Left kidney (tissue), 2 donors: ENCODE data around the gene SLPI. TPM values are rescaled to one million over a fixed set of nuclear protein-coding genes. Genes with fewer than 3 reads are reported as not detected.

Experiments used
- DNase-seq: peaks from one replicate; pipeline ENCODE4 v3.0.0-alpha.2; 2013
- polyA plus RNA-seq: library from polyadenylated mRNA; unstranded; fragments of 120-200 nt; gene quantifications from one replicate; pipeline ENCODE4 v1.2.1, GENCODE V29; 2013; ENCODE audit not compliant: insufficient read length

Gene SLPI
- polyA plus RNA-seq, 1 donor: 0.40 TPM

DNA sequence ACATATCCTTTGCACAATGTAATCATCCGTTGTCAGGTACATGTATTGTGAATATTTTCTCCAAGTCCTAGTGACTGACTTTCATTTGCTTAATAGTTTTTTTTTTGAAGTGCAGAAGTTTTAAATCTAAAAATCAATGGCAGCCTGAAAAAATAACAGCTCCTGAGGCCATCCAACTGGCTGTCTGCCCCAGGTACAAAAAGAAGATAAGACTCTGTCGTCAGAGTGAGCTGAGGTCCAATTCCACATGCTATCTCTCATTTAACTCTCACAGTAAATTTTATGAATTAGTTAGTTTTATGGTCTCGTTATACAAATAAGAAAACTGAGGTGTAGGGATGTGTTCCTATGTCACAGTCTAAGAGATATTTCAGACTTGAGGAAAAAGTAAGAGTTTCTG lies 21.0 kb upstream of the SLPI start:
- no peak for DNase-seq

DNA sequence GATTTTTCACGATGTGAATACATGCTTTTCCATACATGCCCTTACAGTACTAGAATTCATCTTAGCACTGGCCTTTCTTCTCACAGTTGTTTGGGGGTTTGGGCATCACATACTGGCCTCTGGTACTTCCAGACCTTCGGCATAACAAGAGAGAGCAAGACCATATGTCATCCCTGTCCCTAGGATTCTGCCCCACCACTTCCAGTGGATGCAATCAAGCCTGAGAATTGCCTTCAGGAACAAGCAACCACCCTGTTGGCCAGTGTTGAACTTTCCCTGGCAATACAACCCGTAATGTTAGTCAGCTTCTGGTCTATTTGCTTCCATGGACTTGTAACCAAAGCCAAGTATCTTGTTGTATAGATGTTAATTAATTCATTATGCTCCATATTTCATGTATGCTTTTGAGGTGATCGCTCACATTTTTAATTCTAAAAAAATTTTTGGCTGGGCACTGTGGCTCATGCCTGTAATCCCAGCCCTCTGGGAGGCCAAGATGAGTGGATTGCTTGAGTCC lies 15.4 kb upstream of the SLPI start:
- no peak for DNase-seq

DNA sequence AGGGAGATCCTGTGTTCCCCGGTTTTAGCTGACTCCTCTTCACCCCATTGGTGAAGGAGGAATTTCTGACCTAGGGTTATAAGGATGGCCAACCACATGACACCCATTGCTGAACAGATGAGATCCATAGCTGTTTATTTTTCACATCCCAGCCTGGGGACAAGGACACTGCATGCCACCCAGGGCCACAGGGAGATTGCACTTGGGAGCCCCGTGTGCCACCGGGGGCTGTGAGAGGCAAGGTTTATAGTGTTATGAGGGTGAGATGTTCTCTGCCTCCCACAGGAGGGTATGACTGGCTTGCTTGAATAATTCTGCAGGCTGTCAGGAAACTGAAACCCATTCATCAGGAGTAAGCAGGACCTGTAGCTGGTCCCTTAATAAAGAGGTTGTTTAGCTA lies 14.7 kb upstream of the SLPI start:
- no peak for DNase-seq

DNA sequence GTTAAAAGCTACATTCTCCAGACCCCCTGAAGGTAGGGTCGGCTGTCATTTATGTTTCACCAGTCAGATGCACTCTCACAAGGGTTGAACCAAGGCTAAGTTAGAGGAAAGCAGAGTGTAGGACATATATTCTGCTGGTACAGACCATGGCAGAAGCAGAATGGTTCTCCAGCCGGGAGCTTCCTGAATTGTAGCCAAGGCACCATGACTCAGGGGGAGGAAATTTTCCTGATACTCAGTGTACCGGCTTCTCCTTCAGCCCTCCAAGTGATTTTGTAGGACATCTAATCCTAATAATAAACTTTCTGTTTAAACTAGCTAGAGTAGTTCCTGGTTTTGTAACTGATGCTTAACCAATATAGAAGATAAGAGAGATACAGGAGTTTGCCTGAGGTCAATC lies 14.2 kb upstream of the SLPI start:
- no peak for DNase-seq

DNA sequence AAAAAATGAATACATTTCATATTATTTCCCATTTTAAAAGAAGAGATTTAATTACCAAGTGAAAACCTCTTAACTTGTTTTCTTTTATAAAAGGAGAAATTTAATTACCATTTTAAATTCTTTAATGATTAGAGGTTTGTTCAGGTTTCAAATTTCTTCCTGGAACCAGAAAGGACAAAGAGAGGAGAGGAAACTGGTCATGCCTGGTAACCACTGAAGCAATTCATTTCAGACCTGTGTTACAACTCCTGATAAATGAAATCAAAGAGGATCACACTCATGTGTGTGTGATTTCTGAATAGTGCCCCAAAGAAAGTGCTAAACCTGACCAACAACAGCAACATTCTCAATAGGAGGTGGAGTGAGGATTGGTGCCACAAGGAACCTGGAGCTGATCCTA lies 12.6 kb upstream of the SLPI start:
- no peak for DNase-seq

DNA sequence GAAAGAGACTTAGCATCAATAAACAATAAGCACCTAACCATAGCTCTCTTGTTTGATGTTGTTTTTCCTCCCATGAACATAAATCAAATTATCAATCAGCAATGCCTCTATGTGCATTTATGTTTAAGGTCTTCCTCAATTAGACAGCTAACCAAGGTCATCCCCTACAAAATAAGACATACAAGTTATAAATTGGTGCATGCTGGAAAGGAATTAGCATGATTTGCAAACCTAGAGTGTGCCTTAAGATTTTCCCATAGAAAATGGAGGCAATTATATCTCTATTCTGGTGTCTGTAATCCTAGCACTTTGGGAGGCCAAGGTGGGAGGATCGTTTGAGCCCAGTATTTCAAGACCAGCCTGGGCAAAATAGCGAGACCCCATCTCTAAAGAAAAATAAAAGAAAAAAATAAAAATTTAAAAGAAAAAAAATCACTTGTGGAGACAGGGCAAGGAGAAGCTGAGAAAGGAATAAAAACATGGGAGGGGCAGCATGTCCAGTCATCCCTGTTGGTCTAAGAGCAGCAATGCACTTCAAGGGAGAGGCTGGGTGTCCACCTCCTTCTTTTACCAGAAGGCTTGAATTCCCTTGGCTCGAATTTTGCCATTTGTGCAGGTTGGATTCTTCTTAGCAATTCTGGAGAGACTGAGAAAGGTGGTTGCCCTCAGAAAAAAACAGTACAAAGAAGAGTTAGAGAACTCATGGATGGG lies 9.3 kb upstream of the SLPI start:
- no peak for DNase-seq

DNA sequence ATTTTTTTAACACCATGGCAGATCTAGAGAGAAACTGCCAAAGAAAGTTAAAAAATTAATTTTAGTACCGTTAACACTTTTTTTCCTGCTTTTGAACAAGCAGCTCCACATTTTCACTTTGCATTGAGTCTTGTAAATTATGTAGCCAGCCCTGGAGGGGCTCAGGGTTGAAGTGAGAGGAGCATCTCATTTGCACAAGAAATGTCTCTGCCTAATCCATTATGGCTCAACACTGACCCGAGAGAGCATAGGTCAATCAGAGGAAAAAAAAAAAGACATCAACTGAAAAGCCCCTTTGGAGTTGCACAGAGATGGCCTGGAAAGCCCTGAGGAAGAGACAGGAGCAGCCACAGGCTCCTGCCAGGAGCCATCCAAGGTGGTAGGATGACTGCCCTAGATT lies 4.3 kb upstream of the SLPI start:
- no peak for DNase-seq

DNA sequence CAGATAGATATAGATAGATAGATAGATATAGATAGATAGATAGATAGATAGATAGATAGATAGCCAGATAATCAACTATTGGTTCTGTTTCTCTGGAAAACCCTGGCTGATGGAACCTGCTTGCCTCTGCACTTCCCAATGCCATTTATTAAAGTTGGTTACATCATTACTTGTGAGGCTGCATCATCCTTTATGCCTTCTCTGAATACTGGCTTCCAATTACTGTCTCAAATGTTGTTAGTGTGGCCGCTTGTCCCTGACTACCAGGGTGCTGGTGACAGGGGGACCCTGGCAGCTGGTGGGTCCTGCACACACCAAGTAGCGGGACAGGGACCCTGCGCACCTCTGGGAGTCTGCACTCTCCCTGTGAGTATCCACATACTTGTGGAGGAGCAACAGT lies 3.9 kb upstream of the SLPI start:
- DNase-seq: no peak

DNA sequence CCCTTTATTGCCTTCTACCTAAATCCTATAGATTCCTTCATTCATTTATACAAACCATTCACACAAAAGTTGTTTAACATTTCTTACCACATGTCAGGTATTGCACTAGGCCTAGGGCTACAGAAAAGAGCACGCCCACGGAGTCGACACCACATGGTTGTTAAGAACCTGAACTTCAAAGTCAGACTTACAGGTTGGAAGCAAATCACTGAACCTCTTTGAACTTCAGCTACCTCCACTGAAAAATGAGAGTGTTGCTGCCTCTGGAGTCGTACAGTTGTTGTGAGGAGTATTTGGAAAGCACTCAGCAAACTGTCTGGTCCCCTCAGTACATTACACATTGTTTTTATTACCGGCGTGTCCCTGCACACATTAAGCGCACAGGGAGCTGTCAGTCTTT lies 3.3 kb upstream of the SLPI start:
- DNase-seq: no peak

DNA sequence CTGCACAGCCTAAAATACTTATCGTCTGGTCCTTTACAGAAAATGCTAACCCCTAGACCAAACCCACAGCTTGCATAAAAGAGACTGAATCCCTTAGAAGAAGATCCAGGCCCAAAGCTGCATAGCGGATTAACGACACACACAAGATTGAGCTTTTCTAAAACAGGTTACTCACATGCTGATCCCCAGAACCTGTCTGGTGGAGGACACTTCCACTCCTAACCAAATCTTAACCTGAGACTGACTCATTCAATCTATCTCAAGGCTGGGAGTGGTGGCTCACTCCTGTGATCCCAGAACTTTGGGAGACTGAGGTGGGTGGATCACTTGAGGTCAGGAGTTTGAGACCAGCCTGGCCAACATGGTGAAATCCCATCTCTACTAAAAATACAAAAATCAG lies 2.8 kb upstream of the SLPI start:
- no peak for DNase-seq

DNA sequence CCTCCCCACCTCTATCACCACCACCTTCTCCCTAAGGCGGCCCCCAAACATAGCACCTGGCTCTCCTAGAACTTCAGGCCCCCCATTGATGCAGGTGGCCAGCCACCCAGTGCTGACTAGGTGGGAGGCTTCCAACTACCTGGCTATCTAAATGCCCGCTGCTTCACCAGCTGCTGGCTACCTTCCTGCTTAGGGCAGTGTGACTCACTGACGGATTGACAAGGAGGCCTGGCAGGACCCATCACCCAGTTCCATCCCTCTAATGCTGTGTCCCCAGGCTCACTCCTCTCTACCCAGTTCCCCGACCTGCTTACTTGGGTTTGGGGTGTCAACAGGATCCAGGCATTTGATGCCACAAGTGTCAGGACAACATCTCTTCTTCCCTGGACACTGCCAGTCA lies 1.1 kb downstream of the SLPI start:
- no peak for DNase-seq

DNA sequence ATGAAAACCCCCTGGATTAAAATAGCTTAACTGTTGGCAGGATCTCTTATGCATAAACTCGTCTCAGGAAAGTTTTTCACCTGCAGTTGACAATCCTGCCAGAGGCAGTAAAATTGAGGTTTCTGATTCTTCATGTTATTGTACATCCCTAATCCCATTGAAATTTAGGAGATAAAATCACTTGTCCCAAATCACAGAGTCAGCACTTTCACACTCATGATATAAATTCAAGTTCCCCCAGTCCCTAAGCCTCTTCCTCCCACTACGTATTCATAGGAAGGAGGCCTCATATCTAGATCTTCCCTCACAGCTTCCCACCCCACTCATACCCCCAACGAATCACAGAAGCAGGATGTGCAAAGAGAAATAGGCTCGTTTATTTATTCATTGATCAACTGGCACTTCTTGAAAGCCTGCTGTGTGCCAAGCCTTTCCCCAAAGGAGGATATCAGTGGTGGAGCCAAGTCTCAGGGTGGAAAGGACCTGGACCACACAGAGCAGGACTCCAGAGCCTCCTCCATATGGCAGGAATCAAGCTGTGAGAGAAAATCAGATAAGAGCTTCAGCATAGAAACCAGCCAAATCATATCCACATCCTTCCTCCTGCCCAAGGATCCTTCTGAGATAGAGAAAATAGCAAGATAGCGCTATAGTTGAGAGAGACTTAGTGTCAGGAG lies 2.3 kb downstream of the SLPI start:
- DNase-seq: no peak

DNA sequence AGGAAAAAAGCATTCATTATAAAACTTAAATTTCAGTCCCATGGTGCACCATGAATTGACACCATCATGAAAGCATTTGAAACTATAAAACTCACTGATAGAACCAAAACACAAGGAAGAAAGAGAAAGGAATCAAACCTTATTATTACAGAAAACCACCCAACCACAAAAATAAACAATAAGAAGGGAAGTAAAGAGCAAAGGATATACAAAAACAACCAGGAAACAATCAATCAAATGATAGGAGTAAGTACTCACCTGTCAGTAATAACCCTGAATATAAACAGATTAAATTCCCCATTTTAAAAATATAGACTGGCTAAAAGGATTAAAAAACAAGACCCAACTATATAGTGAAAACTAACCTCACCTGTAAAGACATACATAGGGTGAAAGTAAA lies 5.8 kb downstream of the SLPI start:
- no peak for DNase-seq

DNA sequence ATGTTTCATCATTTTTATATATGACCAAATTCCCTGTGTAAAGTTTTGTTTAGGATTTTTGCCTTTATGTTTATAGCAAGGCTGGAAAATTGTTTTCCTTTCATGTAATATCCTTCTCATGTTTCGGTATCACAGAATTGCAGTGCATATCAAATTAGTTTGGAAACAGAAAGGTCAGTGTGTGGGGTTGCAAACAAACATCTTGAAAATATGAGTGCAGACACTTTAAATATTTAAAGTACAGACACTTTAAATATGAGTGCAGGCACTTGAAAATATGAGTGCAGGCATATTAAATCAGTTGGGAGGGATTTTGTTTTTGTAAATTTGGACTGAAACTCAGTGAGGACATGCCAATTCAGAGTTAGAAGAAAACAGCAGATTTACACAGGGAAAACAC lies 6.5 kb downstream of the SLPI start:
- DNase-seq: no peak

DNA sequence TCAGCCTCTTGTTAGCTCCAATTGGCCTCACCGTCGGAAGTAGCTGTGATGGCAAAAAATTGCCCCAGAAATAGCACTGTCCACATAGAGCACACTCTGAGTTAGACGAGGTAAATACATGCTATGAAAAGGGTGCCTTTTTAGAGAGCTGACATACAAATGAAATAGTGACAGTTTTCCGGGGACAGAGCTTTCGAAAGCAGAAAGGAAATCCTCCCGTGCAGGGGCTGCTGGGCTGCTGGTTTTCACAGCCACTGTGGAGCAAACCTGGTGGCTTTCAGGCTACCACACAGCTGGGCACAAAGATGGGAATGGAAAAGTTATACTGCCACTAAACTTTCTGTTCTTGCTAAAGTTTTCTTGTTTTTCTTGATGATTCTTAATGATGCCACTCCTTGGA lies 8.3 kb downstream of the SLPI start:
- no peak for DNase-seq

DNA sequence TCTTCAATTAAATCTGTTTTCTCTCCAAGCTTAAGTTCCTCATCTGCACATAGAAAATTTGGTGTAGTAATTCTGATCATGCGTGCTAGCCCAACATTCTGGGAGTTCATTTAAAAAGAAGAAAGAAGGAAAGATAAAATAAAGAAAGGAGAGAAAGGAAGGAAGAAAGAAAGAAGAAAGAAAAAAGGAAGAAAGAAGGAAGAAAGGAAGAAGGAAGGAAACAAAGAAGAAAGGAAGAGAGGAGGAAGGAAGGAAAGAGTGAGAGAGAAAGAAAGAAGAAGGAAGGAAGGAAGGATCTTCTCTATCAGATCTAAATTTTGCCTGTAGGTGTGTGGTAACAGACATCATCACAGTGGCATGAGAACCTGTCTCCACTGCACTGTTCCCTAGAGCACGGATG lies 16.2 kb downstream of the SLPI start:
- DNase-seq: no peak

DNA sequence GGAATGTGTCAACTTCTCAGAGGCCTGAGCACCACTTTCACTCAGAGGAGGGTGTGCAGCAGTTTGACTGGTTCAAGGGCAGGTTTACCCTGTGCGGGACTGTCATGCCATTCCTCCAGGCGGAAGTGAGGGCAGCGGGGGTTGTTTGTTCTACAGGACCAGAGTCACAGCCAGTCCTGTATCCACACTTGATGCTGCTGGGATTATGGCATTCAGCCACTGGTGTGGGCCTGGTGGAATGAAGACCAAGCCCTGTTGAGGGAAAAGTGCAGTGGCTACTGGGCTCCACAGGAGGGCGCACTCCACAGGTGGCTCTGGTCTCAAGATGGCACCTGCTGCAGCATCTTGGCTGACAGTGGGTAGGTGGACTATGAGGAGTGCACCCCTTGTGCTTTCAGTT lies 18.4 kb downstream of the SLPI start:
- DNase-seq: no peak

DNA sequence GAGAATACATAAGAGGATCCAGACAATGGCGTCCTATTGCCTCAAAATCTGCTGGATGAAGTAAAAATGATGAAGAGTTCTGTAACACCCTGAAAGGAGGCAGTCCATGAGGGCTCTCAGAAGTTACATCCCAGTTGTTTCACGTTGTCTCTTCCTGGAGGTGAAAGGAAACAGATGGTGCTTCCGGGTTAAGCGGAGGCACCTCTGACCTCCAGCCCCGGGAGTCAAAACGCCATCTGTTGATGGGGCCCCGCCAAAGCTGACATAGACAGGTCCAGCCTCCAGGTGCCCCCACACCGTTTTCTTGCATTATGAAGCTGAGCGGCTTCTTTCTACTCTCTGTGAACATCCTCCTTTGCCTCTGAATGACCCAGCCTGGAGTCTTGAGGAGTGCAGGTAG lies 23.7 kb downstream of the SLPI start:
- DNase-seq: no peak

DNA sequence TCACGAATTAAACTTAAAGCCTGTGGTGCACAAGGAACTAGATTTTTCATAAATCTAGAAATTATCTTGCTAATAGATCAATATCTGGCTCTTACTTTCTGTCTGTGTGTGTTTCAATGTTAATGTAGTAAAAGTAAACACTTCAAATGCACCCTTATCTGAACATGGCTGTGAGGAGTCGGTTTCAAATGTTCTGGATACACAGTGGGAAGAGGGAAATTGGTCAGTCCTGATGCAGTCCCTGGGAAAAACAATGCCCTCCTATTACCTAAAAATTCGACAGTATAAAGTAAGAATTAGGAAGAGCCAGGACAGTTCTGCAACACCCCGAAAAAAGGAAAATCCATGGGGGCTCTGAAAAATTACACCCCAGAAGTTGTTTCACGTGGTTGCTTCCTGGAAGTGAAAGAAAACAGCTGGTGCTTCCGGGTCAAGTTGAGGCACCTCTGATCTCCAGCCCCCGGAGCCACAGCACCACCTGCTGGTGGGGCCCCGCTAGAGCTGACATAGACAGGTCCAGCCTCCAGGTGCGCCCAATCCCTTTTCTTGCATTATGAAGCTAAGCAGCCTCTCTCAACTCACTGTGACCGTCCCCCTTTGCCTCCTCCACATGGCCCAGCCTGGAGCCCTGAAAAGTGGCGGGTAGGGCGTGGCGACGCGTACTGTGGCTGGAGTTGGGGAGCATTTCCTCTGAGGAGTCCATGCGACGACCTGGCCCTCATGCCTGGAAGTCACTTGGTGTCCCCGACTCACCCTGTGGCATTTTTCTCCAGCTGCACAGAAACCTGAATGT lies 24.9 kb downstream of the SLPI start:
- no peak for DNase-seq

DNA sequence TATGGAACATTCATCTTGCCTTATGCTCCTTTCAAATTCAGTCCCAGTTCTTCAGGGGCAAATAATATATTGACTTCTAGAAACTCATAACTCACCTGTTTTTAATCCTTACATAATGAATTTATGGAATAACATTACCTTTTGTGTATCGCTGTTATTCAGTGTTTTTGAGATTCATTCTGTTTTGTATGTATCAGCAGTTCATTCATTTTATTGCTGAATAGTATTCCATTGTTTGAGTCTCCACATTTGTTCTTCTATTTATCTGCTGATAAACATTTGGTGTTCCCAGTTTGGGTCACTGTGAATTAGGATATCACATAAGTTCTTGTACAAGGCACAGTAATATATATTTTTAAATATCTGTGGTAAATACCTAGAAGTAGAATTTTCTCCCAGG lies 28.1 kb downstream of the SLPI start:
- DNase-seq: no peak

DNA sequence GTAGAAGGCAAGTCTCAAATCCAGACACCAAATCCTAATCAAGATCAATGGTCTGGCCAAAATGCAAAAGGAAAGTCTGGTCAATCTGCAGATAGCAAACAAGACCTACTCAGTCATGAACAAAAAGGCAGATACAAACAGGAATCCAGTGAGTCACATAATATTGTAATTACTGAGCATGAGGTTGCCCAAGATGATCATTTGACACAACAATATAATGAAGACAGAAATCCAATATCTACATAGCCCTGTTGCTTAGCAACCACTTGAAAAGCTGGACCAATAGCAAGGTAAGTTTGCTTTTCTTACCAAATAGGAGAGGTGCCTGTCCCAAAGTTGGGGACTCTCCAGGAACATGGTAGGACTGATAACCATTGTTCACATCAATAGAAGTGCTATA lies 31.2 kb downstream of the SLPI start:
- DNase-seq: no peak

DNA sequence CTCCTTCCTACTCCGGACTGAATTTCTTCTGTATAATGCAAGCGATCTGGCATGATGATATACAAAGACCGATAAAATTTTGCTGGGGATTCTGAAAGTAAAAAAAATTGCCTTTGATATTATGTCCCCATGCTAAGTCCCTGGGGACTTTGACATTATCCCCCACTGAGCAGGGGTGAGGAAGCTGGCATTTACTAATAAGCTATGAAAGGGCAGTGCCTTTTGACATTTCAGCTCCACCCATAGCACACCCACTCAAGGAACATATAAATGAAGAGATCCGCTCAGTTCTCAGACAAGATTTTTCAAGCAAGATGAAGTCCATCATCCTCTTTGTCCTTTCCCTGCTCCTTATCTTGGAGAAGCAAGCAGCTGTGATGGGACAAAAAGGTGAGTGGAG lies 33.3 kb downstream of the SLPI start, which contains the start of gene SEMG2:
SEMG2 (plus strand) TSS at position 298 of the 400 bp plus-strand sequence; CDS start at position 315, 17 bp downstream.
- no peak for DNase-seq

DNA sequence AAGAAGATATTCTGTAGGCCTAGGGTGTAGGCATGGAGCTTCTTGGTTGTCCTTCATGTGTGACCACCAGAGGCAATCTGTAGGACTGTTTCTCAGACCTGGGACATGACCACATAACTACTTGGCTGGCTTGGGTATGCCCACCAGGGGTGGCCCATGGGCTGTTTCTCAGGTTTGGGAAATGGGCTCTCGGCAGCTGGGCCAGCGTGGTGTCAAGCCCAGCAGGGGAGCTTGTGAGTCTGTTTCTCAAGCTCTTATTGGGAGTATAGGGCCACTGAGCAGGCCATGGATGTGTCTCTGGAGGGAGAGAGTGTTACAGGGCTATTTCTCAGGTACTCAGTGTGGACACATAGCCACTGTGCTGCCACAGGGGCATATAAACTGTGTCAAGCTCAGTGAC lies 35.7 kb downstream of the SLPI start:
- DNase-seq: no peak
